GM18498 (cell line): ENCODE data around the gene AEN.

Experiments used
- ATAC-seq: cut with Tn5 transposase; IDR thresholded peaks from one replicate; pipeline ENCODE4 v1.9.1; 2021; ENCODE audit warnings: mild to moderate bottlenecking, moderate library complexity; ENCODE audit not compliant: unreplicated experiment

Gene AEN, protein sequence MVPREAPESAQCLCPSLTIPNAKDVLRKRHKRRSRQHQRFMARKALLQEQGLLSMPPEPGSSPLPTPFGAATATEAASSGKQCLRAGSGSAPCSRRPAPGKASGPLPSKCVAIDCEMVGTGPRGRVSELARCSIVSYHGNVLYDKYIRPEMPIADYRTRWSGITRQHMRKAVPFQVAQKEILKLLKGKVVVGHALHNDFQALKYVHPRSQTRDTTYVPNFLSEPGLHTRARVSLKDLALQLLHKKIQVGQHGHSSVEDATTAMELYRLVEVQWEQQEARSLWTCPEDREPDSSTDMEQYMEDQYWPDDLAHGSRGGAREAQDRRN

DNA sequence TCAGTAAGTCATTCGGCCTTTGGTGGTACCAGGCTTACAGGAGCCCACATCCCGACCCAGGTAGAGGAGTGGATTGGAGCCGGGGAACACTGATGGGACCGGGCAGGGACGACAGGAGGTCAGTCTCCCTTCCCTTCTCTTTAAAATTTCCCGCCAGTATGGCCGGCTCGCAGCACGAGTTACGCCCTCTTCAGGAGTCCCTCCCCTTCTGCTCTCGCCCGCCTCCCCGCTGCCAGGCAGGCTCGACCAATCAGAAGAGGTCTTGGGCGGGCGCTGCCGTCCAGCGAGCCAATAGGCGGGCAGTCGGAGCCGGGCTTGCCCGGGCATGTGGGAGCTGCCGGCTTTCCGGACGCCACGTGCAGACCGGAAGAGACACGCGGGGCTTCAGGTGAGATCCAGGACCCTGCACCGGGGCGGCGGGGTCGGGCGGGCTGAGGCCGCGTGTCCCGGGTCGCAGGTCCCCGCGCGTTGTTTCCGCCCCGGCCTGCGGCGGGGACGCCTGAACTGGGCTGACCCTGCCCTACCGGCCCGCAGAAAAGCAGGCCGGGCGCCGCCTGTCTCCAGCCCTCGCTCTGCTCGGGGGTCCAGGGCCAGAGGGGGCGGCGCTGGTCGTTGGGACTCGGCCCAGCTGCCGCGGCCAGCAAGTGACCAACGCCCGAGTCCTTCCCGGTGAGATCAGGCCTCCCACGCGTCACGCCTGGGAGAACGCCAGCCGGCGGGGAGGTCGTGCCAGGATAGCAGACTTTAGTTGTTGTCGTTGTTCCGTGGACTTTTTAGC lies at the start of gene AEN:
TSS of gene AEN (plus strand) at position 346 of the 778 bp plus-strand sequence. CDS start 4,870 bp downstream, outside the sequence.
- peak; percentile 96 for ATAC-seq

DNA sequence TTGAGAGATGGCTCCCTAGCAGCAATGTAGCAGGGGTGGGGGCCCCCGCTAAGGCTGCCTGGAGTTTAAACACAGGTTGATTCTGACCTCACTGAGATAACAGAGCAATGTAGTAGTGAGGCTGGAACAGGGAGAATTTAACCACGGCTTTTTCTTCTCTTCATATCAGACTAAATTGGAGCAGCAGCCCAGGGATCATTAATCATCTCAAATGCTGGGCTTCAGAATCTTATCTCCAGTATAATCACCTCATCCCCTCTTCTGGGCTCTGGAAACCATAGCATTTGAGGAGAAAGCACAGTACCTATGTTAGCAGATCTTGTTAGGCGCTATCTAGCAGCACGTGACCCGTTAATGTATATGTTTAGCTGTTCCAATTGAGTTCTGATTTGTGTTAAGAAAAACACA lies 49.3 kb upstream of the AEN start:
- ATAC-seq = no peak

DNA sequence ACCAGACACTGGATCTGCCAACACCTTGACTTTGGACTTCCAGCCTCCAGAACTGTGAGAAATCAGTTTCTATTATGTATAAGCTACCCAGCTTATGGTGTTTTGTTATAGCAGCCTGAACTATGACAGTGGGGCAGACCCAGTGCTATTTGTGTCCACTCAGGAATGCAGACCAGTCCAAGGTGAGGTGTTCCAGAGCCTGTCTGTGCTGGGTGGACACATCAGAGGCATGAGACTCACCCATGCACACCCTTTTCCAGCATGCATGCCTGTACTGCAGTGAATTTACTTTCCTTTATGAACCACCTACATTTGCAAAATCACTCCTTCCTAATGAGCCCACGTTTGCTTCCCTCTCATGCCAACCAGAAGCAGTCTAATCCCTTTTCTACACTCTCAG lies 47.1 kb upstream of the AEN start:
- ATAC-seq = no peak

DNA sequence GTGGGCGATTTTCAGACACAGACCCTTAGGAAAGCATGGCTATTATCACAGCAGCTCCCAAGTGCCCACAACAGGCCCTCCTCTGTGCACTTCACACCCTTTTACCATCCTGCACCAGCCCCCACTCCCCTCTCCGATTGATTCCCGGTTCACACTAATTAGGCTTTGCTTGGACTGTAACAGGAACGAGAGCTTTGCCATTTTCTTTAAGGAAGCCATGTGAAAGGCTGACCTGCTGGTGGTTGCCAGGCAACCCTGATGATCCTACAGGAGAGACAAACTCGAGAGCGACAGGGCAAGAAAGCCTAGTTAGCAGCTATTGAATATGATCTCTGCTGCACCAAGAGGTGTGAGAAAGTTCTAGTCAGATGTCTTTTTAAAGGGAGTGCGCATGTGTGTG lies 46.5 kb upstream of the AEN start:
- no peak for ATAC-seq

DNA sequence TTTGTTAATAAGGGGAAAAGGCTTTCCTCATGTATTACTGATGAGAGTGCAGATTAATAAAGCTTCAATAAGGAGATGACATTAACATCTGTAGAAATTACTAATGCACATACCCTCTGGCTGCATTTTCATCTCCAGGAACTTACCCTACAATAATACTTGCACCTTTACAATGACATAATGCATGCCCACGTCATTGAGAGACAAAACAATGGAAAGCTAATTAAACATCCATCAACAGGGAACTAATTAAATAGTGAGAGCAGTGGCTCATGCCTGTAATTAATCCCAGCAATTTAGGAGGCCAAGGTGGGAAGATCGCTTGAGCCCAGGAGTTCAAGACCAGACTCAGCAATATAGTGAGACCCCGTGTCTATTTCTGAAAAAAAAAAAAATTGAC lies 41.8 kb upstream of the AEN start:
- ATAC-seq = no peak

DNA sequence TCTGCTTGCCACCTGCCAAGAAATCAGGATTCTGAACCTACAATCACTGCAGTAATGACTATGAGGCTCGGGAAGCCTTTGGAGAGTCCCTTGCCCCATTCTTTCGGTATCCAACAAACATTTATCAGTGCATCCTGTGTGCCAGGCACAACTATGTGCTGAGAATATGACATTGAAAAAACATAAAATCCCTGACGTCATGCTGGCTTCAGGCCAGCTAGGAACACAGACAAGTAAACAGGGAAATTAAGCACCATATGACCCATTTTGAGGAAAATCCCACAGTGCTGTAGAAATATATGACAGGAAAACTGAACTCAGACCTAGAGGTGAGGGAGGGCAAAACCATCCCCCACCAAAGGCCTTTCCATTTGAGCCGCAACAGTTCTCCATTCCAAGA lies 40.6 kb upstream of the AEN start:
- no peak for ATAC-seq

DNA sequence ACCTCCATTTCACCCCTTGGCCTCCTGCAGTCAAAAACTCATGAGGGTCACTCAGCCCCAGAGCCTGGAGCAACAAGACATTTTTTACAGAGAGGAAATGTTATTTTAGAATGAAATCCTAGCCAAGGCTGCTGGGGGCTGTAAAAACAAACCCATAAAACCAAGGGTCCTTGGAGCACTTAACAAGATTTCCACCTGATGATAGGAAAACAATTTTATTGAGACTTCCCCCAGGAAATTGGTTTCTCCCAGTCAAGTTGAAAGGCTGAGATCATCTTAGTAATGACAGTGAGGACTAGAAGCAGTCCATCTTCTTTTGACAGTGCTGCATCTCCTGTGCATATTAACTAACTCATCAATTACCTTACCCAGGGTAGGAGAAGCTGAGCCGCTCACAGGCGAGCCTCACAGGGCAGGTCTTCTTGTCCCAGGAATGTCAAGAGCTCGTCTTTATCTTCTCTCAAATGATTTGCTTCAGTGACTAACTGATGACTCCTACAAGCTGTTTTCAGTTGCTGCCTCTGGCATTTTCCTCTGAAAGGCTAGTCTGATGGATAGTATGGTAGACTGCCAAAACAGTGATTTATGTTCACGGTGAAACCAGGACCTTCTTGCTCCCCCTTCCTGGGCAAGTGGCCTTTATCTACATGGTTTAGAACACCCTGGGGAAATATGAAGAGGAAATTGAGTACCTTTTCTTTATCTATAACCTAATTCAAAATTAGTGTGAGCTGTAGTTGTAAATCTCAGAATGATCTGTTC lies 34.6 kb upstream of the AEN start:
- no peak for ATAC-seq

DNA sequence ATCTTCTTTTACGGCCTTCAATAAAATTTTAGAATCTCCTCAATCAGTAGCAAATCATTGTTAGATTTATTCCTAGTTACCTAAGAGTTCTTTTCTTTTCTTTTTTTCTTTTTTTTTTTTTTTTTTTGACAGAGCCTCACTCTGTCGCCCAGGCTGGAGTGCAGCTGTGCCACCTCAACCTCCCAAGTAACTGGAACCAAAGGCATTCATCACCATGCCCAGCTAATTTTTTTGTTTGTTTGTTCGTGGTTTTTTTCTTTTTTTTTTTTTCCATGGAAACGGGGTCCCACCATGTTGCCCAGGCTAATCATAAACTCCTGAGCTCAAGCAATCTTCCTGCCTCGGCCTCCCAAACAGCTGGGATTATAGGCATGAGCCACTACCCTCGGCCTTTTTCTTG lies 30.4 kb upstream of the AEN start:
- ATAC-seq = no peak

DNA sequence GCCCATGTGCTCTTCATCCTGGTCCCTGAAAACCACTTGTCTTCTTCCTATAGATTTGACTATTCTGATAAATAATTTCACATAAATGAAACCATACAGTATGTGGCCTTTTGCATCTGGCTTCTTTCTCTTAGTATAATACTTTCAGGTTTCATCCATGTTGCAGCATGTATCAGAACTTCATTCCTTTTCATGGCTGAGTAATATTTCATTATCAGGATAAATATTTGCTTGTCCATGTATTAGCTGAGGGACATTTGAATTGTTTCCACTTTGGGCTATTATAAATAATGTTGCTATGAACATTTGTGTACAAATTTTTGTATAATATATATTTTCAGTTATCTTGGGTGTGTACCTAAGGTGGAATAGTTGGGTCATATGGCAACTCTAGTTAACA lies 29.8 kb upstream of the AEN start:
- no peak for ATAC-seq

DNA sequence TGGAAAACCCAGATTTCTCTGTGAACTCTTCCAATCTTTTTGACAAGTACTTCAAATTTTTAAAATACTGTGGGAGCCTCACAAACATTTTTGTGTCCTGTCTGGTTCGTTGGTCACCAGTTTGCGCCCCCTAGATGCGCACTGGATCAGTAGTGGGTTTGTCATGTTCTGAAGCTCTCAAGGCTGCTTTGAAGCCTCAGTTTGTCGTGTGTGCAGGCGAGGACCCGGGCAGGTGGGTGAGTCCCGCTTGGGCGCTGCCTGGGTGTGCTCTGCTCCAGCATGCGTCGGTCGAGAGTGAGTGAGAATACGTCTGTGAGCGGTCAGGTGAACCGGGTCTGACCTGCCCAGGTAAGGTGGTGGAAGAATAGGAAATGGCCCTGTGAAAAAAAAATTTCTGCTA lies 17.3 kb upstream of the AEN start:
- no peak for ATAC-seq

DNA sequence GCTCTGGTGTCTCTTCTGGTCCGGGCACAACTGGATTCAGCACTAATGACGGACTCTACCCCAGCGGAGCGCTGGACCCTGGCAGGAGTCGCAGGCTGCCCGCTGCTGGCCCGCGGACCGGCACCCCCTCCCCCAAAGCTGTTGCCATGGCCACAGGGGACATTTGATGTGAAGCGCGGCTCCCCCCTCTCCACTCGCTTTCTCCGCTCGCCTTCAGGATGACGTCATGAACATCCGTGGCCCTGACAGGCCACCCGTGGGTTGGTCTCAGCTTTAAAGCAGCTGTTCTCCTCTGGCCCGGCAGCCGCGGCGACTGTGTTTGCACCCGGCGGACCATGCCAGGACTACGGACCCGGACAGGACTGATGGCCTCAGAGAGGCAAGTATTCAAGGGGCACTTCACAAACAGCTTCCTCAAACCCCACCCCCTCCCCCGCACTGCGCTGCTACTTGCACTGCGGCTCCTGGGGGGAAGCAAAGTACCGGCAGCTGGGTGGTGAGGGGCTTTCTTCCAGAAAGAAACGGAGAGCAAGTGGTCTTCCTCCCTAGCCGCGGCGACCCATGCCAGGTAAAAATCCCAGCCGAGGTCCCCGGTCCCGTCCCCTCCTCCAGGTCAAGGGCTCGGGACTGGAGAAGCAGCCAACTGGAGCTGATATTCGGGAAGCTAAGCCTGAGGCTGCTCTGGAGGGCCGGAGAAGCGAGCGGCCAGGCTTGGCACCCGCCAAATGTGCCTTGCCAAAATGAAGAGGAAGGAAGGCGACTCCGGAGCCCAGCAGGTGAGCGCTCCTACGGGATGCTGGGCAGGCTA lies 16.6 kb upstream of the AEN start:
- no peak for ATAC-seq

DNA sequence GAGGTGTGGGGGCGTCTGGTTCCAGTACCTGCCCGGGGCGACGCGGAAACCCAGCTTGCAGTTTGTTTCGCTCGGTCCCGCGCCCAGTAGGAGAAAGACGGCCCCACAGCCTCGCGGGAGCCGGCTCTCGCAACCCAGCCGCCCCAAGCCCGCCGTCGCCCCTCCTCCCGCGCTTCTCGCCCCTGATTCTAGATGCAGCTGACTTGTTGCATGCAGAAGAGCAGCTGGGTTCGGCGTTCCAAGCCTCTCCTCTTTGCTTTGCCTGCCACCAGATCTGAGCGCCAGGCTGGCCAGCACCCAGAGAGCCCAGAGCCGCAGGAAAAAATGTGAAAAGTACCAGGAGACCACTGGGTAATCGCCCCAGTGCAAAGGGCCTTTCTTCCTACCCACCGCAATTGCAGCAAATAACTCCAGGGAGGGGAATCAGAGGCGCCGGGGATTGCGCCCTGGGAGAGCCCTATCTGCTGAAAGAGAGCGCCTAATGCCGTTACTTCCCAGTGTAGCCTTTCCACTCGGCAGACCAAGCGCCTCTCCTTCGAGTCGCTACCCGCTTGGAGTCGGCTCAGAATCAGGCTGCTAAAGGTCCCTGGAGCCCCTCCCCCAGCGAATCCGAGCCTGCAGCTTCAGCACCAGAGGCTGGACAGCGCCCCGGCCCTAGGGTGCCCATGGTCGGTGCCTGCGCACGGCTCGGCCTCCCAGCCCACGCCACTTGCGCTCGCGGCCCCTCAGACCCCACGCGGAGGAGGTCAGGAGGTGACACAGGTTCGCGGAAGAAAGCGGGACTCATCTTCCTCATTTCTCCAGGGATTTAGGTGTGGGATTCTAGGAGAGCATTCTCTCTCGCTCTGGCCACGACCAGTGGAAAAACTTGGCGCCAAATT lies 15.7 kb upstream of the AEN start:
- ATAC-seq = no peak

DNA sequence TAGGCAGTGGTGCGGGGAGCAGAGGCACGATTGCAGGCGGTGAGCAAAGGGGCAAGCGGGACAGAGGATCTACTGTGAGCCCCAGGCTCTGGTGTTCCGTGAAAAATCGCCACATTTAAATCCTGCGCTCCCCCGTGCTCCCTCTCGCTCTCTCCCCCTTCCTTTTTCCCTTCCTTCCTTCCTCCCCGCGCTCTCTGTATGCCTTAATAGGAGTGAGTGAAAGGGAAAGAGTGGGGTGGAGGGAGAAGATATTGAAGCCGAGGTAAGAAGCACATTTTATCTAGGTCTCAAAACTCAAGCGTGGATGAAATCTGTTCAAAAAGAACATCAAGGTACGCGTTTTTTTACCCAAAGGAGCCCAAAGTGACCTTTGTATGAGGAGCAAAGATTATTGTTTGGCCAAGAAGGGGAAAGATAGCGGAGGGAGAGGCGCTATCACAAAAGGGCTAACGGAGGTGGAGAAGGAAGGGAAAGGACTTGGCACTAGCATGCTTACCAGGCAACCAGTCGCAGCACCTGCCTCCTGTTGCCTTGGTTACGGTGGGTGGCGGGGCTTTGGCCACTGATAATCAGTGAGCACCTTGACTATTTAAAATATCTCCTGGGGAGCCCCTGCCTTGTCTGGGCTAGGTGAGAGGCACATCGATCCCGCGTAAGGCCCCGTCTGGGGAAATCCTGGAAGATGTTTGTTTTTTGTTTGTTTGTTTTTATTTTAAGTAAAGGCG lies 14.9 kb upstream of the AEN start:
- ATAC-seq = no peak

DNA sequence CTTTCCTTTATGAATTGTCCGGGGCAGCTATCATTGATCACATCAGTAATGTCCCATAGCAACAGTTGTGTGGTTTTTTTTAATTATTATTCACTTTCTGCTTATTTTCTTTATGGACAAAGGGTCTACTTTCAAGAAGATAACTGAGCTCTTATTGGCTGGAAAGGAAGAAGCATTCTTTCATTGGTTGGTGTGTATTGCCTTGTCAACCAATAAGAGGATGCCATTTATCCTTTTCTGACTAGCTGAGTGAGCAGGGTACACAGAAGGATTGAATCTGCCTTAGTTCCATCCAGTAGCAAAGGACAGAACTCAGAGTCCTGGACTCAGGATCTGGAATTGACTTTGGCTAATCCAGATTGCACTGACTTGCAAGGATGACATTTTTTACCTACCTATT lies 13.2 kb upstream of the AEN start:
- no peak for ATAC-seq

DNA sequence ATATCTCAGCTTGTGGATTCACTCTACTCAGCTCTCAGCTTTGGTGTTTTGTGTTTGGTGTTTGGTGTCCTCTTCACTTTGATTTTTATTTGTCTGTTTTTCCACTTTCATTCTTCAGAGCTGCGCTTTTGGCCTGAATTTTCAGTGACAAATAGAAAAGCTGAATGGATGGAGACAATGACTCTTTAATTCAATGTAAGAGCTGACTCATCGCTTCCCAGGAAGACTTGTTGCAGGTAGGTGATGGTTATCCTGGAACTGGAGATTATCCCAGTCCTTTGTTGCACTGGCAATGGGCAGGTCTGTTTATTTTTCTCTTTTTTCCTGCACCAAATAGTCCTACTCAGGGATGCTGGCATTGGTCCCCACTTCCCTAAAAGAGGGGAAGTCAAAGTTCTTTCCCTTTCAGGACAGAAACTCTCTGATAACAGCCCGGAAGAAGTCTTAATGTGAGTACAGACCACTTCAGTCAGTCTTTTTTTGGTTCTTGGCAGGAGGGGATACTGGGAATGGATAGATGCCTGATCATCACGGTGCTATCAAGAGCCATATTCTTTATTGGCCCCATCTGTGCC lies 12.4 kb upstream of the AEN start:
- ATAC-seq = no peak

DNA sequence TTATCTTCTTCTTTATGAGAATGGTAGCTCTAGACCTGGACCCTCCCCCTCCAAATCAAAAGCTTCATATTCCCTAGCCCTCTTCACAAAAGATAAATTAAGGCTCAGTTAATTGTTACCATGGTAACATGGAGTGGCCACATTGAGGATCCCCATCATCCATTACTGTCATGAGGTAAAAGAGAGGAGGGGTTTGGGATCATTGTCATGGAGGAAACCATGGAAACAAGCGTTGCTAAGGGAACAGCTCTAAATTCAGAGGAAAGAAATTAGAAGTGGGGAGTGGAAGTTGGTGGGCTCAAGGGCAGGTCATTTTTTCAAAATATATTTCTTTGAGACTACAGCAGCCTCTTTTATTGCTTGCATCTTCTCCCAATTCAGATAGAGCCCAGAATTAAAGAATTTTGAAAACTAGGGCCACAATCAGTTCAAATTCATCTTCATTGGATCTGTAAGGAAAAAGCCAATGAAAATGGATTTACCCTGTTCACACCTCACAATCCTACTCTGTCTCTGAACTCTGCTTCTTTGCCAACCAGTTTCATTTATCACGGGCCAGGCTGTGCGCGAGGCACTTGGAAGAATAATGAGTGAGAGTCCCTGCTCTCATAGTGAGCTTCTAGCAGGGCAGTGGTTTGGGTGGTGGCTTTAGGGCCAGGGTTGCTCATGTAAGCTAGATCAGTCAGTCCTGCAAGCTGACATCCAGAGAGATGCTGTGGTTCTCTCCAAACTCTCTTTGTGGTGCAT lies 11.6 kb upstream of the AEN start:
- no peak for ATAC-seq

DNA sequence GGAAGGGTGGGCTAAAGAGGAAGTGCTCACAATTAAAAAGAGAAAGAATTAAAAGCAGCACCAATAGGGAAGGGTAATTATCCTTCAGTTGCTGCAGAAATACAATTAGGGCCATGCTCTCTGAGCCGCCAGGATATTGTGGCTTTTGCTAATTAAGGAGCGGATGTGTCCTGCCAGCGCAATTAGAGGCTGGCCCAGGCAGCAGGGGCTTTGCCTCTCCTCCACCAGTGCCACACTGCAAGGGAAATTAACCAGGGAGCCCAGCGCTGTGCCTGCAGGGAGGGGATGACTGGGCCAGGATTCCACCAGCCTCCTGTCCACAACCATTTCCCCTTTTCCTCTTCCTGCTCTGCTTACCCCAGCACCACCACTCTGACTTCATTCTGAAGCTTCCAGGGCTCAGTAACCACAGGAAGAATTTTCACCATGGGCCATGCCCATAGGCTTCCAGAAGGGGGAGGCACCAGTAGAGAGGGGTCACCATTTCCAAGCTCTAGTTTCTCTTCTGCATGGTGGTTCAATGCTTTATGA lies 10.4 kb upstream of the AEN start:
- no peak for ATAC-seq

DNA sequence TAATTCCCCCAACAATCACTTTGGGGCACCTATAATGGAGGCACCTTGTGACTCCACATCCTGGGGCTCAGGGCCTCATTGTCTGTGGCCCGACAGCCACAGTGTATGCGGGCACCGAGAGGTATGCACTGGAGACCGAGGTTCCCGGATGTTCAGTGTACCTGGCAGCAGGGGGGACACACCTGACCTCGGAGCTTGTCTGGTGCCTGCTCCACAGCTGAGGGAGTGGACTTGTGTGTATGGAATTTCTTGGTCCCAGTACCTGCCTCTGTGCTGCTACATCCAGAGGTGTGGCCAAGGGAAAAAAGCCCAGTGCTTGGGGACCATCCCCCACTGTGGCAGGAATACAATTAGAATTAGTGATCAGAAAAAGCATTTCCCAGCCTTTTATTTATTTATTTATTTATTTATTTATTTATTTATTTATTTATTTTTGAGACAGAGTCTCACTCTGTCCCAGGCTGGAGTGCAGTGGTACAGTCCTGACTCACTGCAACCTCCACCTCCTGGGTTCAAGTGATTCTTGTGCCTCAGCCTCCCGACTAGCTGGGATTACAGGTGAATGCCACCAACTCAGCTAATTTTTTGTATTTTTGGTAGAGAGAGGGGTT lies 8.8 kb upstream of the AEN start:
- no peak for ATAC-seq
